SW480 (cell line): Measurements from ENCODE around the gene TBL3.
"Not testable (repeated sequence)": the region's sequence is repeated elsewhere in the genome, so short reads cannot be mapped to it uniquely, and the experiment has no call there.

Experiments
- DNase-seq: peaks from one replicate; pipeline ENCODE4 v3.0.0-alpha.2; 2016; ENCODE audit warnings: low spot score

Gene TBL3

GRCh38 chr16:1971796-1972489 is at the start of gene TBL3:
TBL3 (plus strand) TSS chr16:1972053; CDS start chr16:1972165, 112 bp downstream.
- peak; percentile 93 for DNase-seq

GRCh38 chr16:1922357-1922756 is 49.5 kb upstream of the TBL3 start:
- DNase-seq = no peak

- DNase-seq = peak; percentile 75
Observed at GRCh38 chr16:1923299-1924034, 48.4 kb upstream of the TBL3 start.

GRCh38 chr16:1924095-1924494 is 47.8 kb upstream of the TBL3 start:
- DNase-seq = no peak

GRCh38 chr16:1926271-1926670 is 45.6 kb upstream of the TBL3 start:
- no peak for DNase-seq

GRCh38 chr16:1929105-1929504 is 42.7 kb upstream of the TBL3 start:
- DNase-seq = no peak

GRCh38 chr16:1929578-1930337 is 42.1 kb upstream of the TBL3 start:
- peak; percentile 66 for DNase-seq

- no peak for DNase-seq
Observed at GRCh38 chr16:1930338-1930720, 41.5 kb upstream of the TBL3 start.

- DNase-seq = peak; percentile 47
Observed at GRCh38 chr16:1932050-1933028, 39.5 kb upstream of the TBL3 start.

- DNase-seq = no peak
Observed at GRCh38 chr16:1933097-1933661, 38.7 kb upstream of the TBL3 start.

GRCh38 chr16:1936945-1937479 is 34.8 kb upstream of the TBL3 start:
- no peak for DNase-seq

GRCh38 chr16:1938316-1938715 is 33.5 kb upstream of the TBL3 start:
- no peak for DNase-seq

- DNase-seq = no peak
Observed at GRCh38 chr16:1938910-1939309, 32.9 kb upstream of the TBL3 start.

- DNase-seq = not testable (repeated sequence)
Observed at GRCh38 chr16:1939833-1940232, 32.0 kb upstream of the TBL3 start.

GRCh38 chr16:1940273-1941161 is 31.3 kb upstream of the TBL3 start:
- peak; percentile 60 for DNase-seq

- peak; percentile 78 for DNase-seq
Observed at GRCh38 chr16:1941162-1942046, 30.4 kb upstream of the TBL3 start.

GRCh38 chr16:1942047-1942809 is 29.6 kb upstream of the TBL3 start:
- no peak for DNase-seq
